ENCODE results near the gene IDH1.

- TF ChIP-seq EZH2phosphoT487 (IDR thresholded peaks at IDR 0.05; ENCODE audit: insufficient read depth, low read depth) (no peak), EZH2 (IDR thresholded peaks at IDR 0.05; ENCODE audit: insufficient read depth, poor library complexity, severe bottlenecking) (no peak)
Measured at GRCh38 chr2:208189810-208190503, 64.9 kb downstream of the IDH1 start, which contains the start of gene C2orf80.
